ENCODE results near the gene MMP2.

The MMP2 gene

GRCh38 chr16:55478827-55479429 is at the start of gene MMP2:
MMP2 (plus strand) TSS chr16:55479198; CDS start chr16:55479480, 282 bp downstream.
- DNase-seq (ENCODE audit: low spot score): peak; percentile 91

GRCh38 chr16:55433030-55433429 is 46.0 kb upstream of the MMP2 start:
- no peak for DNase-seq (ENCODE audit: low spot score)

GRCh38 chr16:55433535-55433934 is 45.5 kb upstream of the MMP2 start:
- DNase-seq (ENCODE audit: low spot score): no peak

- no peak for DNase-seq (ENCODE audit: low spot score)
Measured at GRCh38 chr16:55434000-55434399, 45.0 kb upstream of the MMP2 start.

- no peak for DNase-seq (ENCODE audit: low spot score)
Measured at GRCh38 chr16:55435387-55435786, 43.6 kb upstream of the MMP2 start.

DNA sequence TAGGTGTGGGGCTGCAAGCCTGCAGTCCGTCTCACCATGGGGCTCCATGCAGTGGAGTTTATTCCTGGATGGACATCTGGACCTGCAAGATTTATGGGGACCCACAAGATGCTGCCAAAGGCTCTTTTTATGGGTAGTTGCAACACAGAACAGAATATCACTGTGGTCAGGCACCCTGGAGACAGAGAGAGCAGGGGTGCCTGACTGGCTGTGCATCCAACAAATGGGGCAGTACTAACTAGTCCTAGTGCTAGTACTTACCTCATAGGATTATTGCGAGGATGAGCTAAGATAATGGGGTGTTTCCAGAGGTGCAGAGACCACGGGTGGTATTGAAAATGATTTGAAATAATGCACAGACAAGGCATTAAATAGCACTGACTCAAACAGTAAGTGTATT is 42.4 kb upstream of the MMP2 start:
- DNase-seq (ENCODE audit: low spot score): no peak

DNA sequence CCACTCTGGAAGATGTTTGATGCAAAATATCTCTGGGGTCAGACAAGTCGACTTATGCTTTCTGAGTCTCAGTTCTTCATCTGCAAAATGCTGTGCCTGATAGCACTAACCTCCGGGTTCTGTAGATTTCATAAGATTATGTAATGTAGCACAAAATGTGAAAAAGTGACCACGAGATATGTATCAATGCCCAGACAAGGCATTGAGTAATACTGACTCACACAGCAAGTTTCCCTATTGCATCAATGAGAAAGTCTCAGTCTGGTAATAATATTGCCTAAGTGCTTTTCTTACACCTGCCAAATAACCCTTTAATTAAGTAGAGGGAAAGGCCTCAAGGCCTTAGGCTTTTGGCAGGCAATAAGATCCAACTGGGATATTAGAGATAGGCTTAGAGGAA is 41.4 kb upstream of the MMP2 start:
- peak; percentile 79 for DNase-seq (ENCODE audit: low spot score)

GRCh38 chr16:55438281-55438680 is 40.7 kb upstream of the MMP2 start:
- DNase-seq (ENCODE audit: low spot score): no peak

DNA sequence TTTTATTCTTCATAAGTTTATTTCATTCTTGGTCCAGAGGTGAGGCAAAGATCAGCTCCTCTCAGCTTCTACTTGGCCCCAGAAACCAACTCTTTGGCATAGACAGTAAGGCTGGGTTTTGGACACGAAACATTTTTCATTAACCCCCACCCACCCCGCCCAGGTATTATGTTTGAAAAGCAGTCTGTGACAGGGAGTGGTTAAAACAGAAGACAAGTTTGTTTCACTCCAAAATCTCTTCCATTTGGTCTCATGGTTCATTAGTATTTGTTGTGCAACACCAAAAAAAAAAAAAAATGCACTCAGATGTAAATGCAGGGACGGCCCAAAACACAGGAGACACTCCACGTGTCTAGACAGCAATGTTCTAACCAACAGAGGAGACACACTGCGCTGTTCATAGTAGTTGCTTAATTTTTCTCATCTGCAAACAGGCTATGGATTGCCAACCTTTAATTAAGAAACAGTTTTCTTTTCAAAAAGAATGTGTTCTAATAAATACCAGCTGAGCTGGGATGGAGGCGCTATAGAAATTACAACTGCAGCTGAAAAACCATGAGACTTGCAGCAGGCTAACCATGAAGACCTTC is 39.8 kb upstream of the MMP2 start:
- DNase-seq (ENCODE audit: low spot score): peak; percentile 38

- DNase-seq (ENCODE audit: low spot score): no peak
Measured at GRCh38 chr16:55443434-55444346, 35.3 kb upstream of the MMP2 start.

GRCh38 chr16:55444754-55445485 is 34.1 kb upstream of the MMP2 start:
- DNase-seq (ENCODE audit: low spot score): no peak

- DNase-seq (ENCODE audit: low spot score): no peak
Measured at GRCh38 chr16:55447231-55447630, 31.8 kb upstream of the MMP2 start.

- DNase-seq (ENCODE audit: low spot score): no peak
Measured at GRCh38 chr16:55452996-55453395, 26.0 kb upstream of the MMP2 start.

GRCh38 chr16:55453909-55454308 is 25.1 kb upstream of the MMP2 start:
- no peak for DNase-seq (ENCODE audit: low spot score)

- DNase-seq (ENCODE audit: low spot score): no peak
Measured at GRCh38 chr16:55454861-55455260, 24.1 kb upstream of the MMP2 start.

GRCh38 chr16:55462241-55462640 is 16.8 kb upstream of the MMP2 start:
- no peak for DNase-seq (ENCODE audit: low spot score)

DNA sequence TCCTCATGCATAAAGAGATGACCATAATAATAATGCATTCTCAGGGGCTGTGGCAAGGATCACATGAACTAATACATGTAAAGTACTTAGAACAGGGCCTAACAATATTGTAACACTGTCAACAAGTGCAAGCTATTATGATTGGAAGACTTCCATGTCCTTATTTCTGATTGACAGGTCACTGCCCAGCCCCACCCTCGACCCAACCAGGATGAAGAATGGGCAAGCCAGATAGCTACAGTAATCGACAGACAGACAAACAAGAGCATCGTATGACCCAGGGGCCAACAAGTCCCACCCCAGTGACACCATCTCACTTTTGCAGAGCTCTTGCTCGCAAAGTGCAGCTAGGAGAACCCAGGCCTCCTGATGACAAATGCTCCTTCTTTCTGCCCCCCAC is 14.6 kb upstream of the MMP2 start:
- DNase-seq (ENCODE audit: low spot score): no peak

DNA sequence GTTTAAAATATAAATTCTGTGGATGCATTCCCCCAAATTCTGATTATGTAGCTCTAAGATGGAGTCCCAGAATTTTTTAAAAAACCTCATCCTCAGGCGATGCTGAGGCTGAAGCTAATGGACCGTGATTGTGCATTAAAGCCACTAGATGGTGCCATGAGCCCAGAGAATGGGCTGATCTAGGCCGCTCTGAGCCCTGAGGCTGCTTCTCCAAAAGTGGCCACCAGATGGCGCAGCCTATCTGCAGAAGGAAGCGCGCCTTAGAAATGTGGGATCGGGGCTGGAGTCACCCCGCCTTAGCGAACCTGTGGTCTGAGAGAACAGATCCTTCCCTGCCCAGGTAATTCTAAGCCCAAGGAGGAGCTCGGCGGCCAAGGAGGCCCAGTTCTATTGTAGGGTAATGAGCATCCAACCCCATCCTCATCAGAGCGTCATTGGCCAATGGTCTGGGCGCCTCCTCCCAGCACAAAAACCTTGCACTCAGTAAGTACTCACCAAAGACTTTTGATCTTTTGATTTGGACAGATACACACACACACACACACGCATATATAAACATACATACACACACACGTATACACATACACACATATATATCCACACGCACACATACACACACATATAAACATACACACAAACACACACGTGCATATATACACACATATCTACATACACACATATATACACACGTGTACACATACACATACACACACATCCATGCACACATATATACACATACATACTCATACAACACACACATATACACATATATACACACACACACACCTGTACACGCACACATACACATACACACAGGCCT is 13.7 kb upstream of the MMP2 start:
- peak; percentile 88 for DNase-seq (ENCODE audit: low spot score)

- no peak for DNase-seq (ENCODE audit: low spot score)
Measured at GRCh38 chr16:55466209-55466608, 12.8 kb upstream of the MMP2 start.

GRCh38 chr16:55467898-55468297 is 11.1 kb upstream of the MMP2 start:
- DNase-seq (ENCODE audit: low spot score): no peak

GRCh38 chr16:55468352-55468990 is 10.5 kb upstream of the MMP2 start:
- DNase-seq (ENCODE audit: low spot score): no peak
